ENCODE measurements around the gene FGD5.

- TF ChIP-seq CTCF (IDR thresholded peaks at IDR 0.05) (no peak), EZH2phosphoT487 (IDR thresholded peaks at IDR 0.05) (no peak), EZH2 (IDR thresholded peaks at IDR 0.05) (no peak)
Measured at GRCh38 chr3:14898929-14899328, 80.2 kb downstream of the FGD5 start.

Measured in neural progenitor cell (in vitro differentiated cells).